NCI-H2029 treated with DMSO at 0.1 percent for 48 hours (cell line): ENCODE measurements around the gene ANAPC5.
"Not testable (repeated sequence)": the region's sequence is repeated elsewhere in the genome, so short reads cannot be mapped to it uniquely, and the experiment has no call there.

Source experiments
- DNase-seq: peaks from one replicate; lab custom pipeline; 2025; lab: John Stamatoyannopoulos, UW

Gene ANAPC5

GRCh38 chr12:121314431-121314830, 37.8 kb downstream of the ANAPC5 start:
- no peak for DNase-seq

- not testable (repeated sequence) for DNase-seq
These were observed 42.0 kb downstream of the ANAPC5 start for GRCh38 chr12:121310231-121310630.

GRCh38 chr12:121307397-121307796, 44.8 kb downstream of the ANAPC5 start:
- not testable (repeated sequence) for DNase-seq

GRCh38 chr12:121304306-121304705, 47.9 kb downstream of the ANAPC5 start:
- DNase-seq, result no peak

GRCh38 chr12:121301876-121302275, 50.3 kb downstream of the ANAPC5 start:
- no peak for DNase-seq

- DNase-seq, result no peak
These were observed 52.0 kb downstream of the ANAPC5 start for GRCh38 chr12:121300083-121300819.

- DNase-seq, result no peak
These were observed 52.5 kb downstream of the ANAPC5 start for GRCh38 chr12:121299662-121300061.

- not testable (repeated sequence) for DNase-seq
These were observed 53.8 kb downstream of the ANAPC5 start for GRCh38 chr12:121298411-121298810.

- DNase-seq, result peak; percentile 38
These were observed 54.7 kb downstream of the ANAPC5 start for GRCh38 chr12:121297435-121297991.

- peak; percentile 75 for DNase-seq
These were observed 55.4 kb downstream of the ANAPC5 start, which contains the start of gene CAMKK2 for GRCh38 chr12:121296618-121297434. TSS of gene CAMKK2 (minus strand) at chr12:121296709. CDS start at chr12:121274526, 22,183 bp downstream.

GRCh38 chr12:121295746-121296617, 56.2 kb downstream of the ANAPC5 start:
- DNase-seq, result no peak

GRCh38 chr12:121295116-121295745, 57.0 kb downstream of the ANAPC5 start:
- DNase-seq, result no peak

- DNase-seq, result no peak
These were observed 57.9 kb downstream of the ANAPC5 start for GRCh38 chr12:121294151-121294889.

- no peak for DNase-seq
These were observed 58.6 kb downstream of the ANAPC5 start for GRCh38 chr12:121293603-121294002.

GRCh38 chr12:121290410-121290809, 61.8 kb downstream of the ANAPC5 start:
- DNase-seq, result no peak

- no peak for DNase-seq
These were observed 62.2 kb downstream of the ANAPC5 start for GRCh38 chr12:121289962-121290361.

GRCh38 chr12:121288986-121289385, 63.2 kb downstream of the ANAPC5 start:
- DNase-seq, result no peak

GRCh38 chr12:121288158-121288845, 63.9 kb downstream of the ANAPC5 start:
- DNase-seq, result no peak

GRCh38 chr12:121287267-121287954, 64.8 kb downstream of the ANAPC5 start:
- no peak for DNase-seq
